Activated CD8-positive, alpha-beta T cell treated with anti-CD3 and anti-CD28 coated beads, Interleukin-2, amount 10 ng/mL, durations not matched to agents 7 days and 5 days (primary cell): ENCODE measurements around the gene PKLR. TPM values are rescaled to one million over a fixed set of nuclear protein-coding genes. Genes with fewer than 3 reads are reported as not detected.

Experiments used
- ATAC-seq: fragments of 150-1000 bp; cut with Tn5 transposase; one replicate; pipeline ENCODE4 v1.10.0; 2021; ENCODE audit warnings: moderate library complexity
- CTCF ChIA-PET: fragments of 350-600 bp; sonication (Branson Sonifier 250); formaldehyde crosslinking; loops from one replicate; lab custom pipeline; 2021; ENCODE audit warnings: antibody characterized with exemption; lab: Charles Lee
- POLR2A ChIA-PET: fragments of 350-600 bp; sonication (Branson Sonifier 250); formaldehyde crosslinking; loops from one replicate; lab custom pipeline; 2021; ENCODE audit warnings: antibody characterized with exemption; lab: Charles Lee
- DNase-seq: peaks from one replicate; pipeline ENCODE4 v3.0.0-alpha.2; 2020
- H3K27ac Mint-ChIP-seq: one replicate; pipeline ENCODE4 v1.8.0; 2021; ENCODE audit warnings: mild to moderate bottlenecking, mixed read lengths
- H3K27me3 Mint-ChIP-seq: one replicate; pipeline ENCODE4 v1.8.0; 2021; ENCODE audit warnings: low read depth, mixed read lengths
- H3K36me3 Mint-ChIP-seq: one replicate; pipeline ENCODE4 v1.8.0; 2021; ENCODE audit warnings: low read depth, mixed read lengths
- H3K4me1 Mint-ChIP-seq: one replicate; pipeline ENCODE4 v1.8.0; 2021; ENCODE audit warnings: low read depth, mixed read lengths
- H3K4me3 Mint-ChIP-seq: one replicate; pipeline ENCODE4 v1.8.0; 2021; ENCODE audit warnings: mild to moderate bottlenecking, mixed read lengths
- H3K9me3 Mint-ChIP-seq: one replicate; pipeline ENCODE4 v1.8.0; 2022; ENCODE audit warnings: mixed read lengths; ENCODE audit not compliant: insufficient read depth
- total RNA-seq, 2 experiments: library from RNA; stranded (reverse); gene quantifications; one replicate each; pipeline ENCODE4 v1.2.3, GENCODE V29; 2021

The PKLR gene
- total RNA-seq, 2 experiments from 2014 or later, result not detected

DNA sequence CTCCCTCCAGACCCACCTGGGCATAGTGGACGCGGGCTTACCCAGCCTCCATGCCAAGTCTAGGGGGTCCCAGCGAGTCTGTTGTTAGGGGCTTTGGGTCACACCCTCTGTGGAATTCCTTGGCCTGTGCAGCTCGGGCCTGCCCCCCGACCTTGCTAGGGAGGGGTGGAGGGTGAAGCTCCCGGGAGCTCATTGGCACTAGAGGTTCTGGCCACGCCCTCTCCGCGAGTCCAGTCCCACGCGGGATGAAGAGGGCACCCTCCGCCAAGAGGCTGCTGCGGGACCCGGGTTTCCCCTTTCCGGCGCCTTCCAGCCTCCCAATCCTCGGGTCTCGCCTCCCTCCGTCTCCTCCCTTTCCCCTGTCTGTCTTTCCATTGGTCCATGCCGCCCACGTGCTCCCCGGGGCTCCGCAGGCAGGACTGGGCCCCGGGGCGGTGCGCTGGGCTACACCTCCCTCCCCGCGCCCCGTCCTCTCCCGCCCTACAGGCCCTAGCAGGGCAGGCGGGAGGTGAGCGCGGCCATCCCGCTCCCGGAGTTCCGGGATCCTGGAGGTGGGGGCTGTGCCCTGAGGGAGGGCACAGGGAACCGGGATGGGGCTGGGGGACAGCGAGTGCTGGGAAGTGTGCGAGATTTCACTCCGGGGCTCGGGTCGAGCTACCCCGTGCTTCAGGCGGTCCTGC lies 22.9 kb upstream of the PKLR start:
- H3K4me3 Mint-ChIP-seq, result peak overlapping the region; percentile 83
- H3K27ac Mint-ChIP-seq, result peak overlapping the region; percentile 77
- H3K27me3 Mint-ChIP-seq, result no peaks in the 10 kb centered on the region
- DNase-seq, result peak; percentile 93
- no peaks in the 10 kb centered on the region for H3K9me3 Mint-ChIP-seq
- POLR2A ChIA-PET, result interaction anchor here (1.0 to 2.8 kb wide), 7 partner anchors 16 to 79 kb away, joined by 3 to 18 read pairs (median 3); partner anchors contain the start of genes CLK2 and FDPS
- H3K36me3 Mint-ChIP-seq, result peaks cover 14% of the 10 kb centered on the region
- CTCF ChIA-PET, result interaction anchor here (0.8 to 7.2 kb wide), 26 partner anchors 9 to 742 kb away, joined by 3 to 190 read pairs (median 4); partner anchors contain the start of genes CLK2, ENTREP3, FDPS and HCN3
- H3K4me1 Mint-ChIP-seq, result peaks cover 46% of the 10 kb centered on the region
- ATAC-seq, result peak; percentile 86

DNA sequence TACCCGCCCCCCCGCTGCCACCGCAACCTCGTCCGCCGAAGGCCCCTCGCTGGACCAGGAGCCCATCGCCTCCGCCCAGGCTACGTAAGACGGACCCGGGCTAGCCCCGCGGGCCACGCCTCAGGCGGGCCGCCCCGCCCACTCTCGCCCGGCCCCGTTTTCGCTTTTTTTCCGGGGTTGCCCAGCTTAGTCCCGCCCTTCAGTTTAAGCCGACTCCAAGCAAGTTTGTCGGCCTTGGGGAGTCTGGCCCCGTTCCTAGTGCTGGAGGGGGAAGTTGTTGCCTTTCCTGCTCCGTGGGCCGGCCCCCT lies 22.4 kb upstream of the PKLR start:
- H3K9me3 Mint-ChIP-seq, result no peaks in the 10 kb centered on the region
- CTCF ChIA-PET, result interaction anchor here (0.6 to 7.2 kb wide), 29 partner anchors 9 to 743 kb away, joined by 3 to 190 read pairs (median 4); partner anchors contain the start of genes CLK2, ENTREP3, FDPS and HCN3
- POLR2A ChIA-PET, result interaction anchor here (1.0 to 2.8 kb wide), 9 partner anchors 15 to 78 kb away, joined by 3 to 18 read pairs (median 3); partner anchors contain the start of genes CLK2 and FDPS
- ATAC-seq (peak; percentile 64), DNase-seq (peak; percentile 89)
- H3K36me3 Mint-ChIP-seq, result peaks cover 19% of the 10 kb centered on the region
- H3K4me3 Mint-ChIP-seq, result peak overlapping the region; percentile 83
- no peaks in the 10 kb centered on the region for H3K27me3 Mint-ChIP-seq
- H3K27ac Mint-ChIP-seq, result peak overlapping the region; percentile 77
- H3K4me1 Mint-ChIP-seq, result peaks cover 50% of the 10 kb centered on the region

GRCh38 chr1:155322953-155323728 lies 21.9 kb upstream of the PKLR start:
- ChIA-PET CTCF (interaction anchor here (0.6 to 7.2 kb wide), 34 partner anchors 9 to 743 kb away, joined by 3 to 190 read pairs (median 4); partner anchors contain the start of genes CLK2, ENTREP3, FDPS and HCN3), POLR2A (interaction anchor here (1.0 to 2.8 kb wide), 11 partner anchors 15 to 78 kb away, joined by 3 to 18 read pairs (median 3); partner anchors contain the start of genes CLK2 and FDPS)
- Mint-ChIP-seq H3K9me3 (no peaks in the 10 kb centered on the region), H3K27ac (peak overlapping the region; percentile 77), H3K36me3 (peaks cover 21% of the 10 kb centered on the region), H3K27me3 (no peaks in the 10 kb centered on the region), H3K4me3 (peak overlapping the region; percentile 83), H3K4me1 (peaks cover 53% of the 10 kb centered on the region)
- peak; percentile 90 for DNase-seq
- peak; percentile 62 for ATAC-seq

- no peak for DNase-seq
- Mint-ChIP-seq H3K36me3 (peaks cover 27% of the 10 kb centered on the region), H3K27me3 (no peaks in the 10 kb centered on the region), H3K27ac (no peak overlapping the region), H3K4me1 (peaks cover 56% of the 10 kb centered on the region), H3K9me3 (no peaks in the 10 kb centered on the region), H3K4me3 (peak overlapping the region; percentile 83)
- ChIA-PET CTCF (interaction anchor here (0.8 to 7.2 kb wide), 16 partner anchors 9 to 155 kb away, joined by 3 to 190 read pairs (median 6); partner anchors contain the start of genes CLK2, ENTREP3, FDPS and HCN3), POLR2A (interaction anchor here (0.8 to 2.8 kb wide), 7 partner anchors 11 to 128 kb away, joined by 3 to 18 read pairs (median 7); partner anchors contain the start of genes CLK2 and FDPS)
- no peak for ATAC-seq
Observed at GRCh38 chr1:155322571-155322952, 21.3 kb upstream of the PKLR start.

DNA sequence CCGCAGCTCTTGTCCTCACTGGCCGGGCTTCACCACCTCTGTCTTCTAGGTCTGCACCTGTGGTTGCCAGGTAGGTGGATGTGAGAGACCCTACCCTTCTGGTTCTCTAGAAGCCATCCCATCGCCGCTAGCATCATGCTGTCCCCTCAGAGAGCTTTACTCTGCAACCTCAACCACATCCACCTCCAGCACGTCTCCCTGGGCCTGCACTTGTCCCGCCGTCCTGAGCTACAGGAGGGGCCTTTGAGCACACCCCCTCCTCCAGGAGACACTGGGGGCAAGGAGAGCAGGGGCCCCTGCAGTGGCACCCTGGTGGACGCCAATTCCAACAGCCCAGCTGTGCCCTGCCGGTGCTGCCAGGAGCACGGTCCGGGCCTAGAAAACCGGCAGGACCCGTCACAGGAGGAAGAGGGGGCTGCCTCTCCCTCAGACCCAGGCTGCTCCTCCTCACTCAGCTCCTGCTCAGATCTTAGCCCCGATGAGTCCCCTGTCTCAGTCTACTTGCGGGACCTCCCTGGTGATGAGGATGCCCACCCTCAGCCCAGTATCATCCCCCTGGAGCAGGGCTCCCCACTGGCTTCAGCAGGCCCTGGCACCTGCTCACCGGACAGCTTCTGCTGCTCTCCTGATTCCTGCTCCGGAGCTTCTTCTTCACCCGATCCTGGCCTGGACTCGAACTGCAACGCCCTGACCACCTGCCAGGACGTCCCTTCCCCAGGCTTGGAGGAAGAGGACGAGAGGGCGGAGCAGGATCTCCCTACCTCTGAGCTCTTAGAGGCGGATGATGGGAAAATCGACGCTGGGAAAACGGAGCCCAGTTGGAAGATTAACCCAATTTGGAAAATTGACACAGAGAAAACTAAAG lies 20.6 kb upstream of the PKLR start:
- H3K9me3 Mint-ChIP-seq, result no peaks in the 10 kb centered on the region
- H3K4me3 Mint-ChIP-seq, result peak overlapping the region; percentile 83
- ChIA-PET CTCF (interaction anchor here (0.8 to 7.2 kb wide), 17 partner anchors 10 to 154 kb away, joined by 3 to 190 read pairs (median 5); partner anchors contain the start of genes CLK2, ENTREP3, FDPS and HCN3), POLR2A (interaction anchor here (0.8 to 2.8 kb wide), 8 partner anchors 10 to 127 kb away, joined by 3 to 18 read pairs (median 6); partner anchors contain the start of genes CLK2 and FDPS)
- H3K4me1 Mint-ChIP-seq, result peaks cover 56% of the 10 kb centered on the region
- DNase-seq, result peak; percentile 26
- H3K27ac Mint-ChIP-seq, result peak overlapping the region; percentile 1
- H3K36me3 Mint-ChIP-seq, result peaks cover 31% of the 10 kb centered on the region
- no peak for ATAC-seq
- H3K27me3 Mint-ChIP-seq, result no peaks in the 10 kb centered on the region

GRCh38 chr1:155320661-155321617 lies 19.7 kb upstream of the PKLR start, which contains the start of gene RUSC1:
Gene RUSC1 (plus strand): TSS chr1:155320894. CDS start chr1:155321774, 880 bp downstream.
- Mint-ChIP-seq H3K36me3 (peaks cover 37% of the 10 kb centered on the region), H3K4me3 (peak within 1 kb of the TSS; percentile 83), H3K9me3 (no peaks in the 10 kb centered on the region), H3K27me3 (no peaks in the 10 kb centered on the region), H3K27ac (peak within 1 kb of the TSS; percentile 1), H3K4me1 (peaks cover 53% of the 10 kb centered on the region)
- DNase-seq (peak; percentile 77), ATAC-seq (peak; percentile 7)
- ChIA-PET CTCF (interaction anchor here (0.8 to 7.2 kb wide), 8 partner anchors 9 to 148 kb away, joined by 3 to 190 read pairs (median 11); partner anchors contain the start of genes CLK2, FDPS, HCN3 and KRTCAP2), POLR2A (interaction anchor here (0.6 to 2.1 kb wide), 8 partner anchors 9 to 148 kb away, joined by 3 to 9 read pairs (median 4); partner anchors contain the start of genes CLK2, FDPS and KRTCAP2)

DNA sequence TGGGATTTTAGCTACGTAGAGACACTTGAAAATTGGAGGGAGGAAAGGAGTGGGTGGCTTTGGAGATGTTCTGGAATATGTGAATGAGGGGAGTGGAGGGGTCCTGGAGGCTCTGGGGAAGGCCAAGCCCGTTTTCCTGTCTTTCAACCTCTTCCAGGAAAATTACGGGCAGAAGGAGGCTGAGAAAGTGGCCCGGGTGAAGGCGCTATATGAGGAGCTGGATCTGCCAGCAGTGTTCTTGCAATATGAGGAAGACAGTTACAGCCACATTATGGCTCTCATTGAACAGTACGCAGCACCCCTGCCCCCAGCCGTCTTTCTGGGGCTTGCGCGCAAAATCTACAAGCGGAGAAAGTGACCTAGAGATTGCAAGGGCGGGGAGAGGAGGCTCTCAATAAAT lies 19.0 kb upstream of the PKLR start:
- H3K27me3 Mint-ChIP-seq, result no peaks in the 10 kb centered on the region
- H3K4me1 Mint-ChIP-seq, result peaks cover 48% of the 10 kb centered on the region
- H3K27ac Mint-ChIP-seq, result no peak overlapping the region
- DNase-seq (no peak), ATAC-seq (no peak)
- H3K36me3 Mint-ChIP-seq, result peaks cover 37% of the 10 kb centered on the region
- no peaks in the 10 kb centered on the region for H3K9me3 Mint-ChIP-seq
- H3K4me3 Mint-ChIP-seq, result peak overlapping the region; percentile 40
- ChIA-PET CTCF (interaction anchor here (4.0 to 7.2 kb wide), 4 partner anchors 13 to 71 kb away, joined by 18 to 190 read pairs (median 35); partner anchors contain the start of genes CLK2, FDPS and HCN3), POLR2A (interaction anchor here (0.6 to 1.4 kb wide), 4 partner anchors 12 to 147 kb away, joined by 3 read pairs; partner anchors contain the start of genes CLK2, FDPS and KRTCAP2)

- Mint-ChIP-seq H3K4me3 (no peak overlapping the region), H3K27ac (no peak overlapping the region), H3K36me3 (peaks cover 41% of the 10 kb centered on the region), H3K4me1 (peaks cover 45% of the 10 kb centered on the region), H3K27me3 (no peaks in the 10 kb centered on the region), H3K9me3 (no peaks in the 10 kb centered on the region)
- POLR2A ChIA-PET, result interaction anchor here (0.5 kb wide), 1 partner anchor 170 kb away, joined by 3 read pairs; no protein-coding TSS in a partner anchor
- ATAC-seq (no peak), DNase-seq (no peak)
- CTCF ChIA-PET, result interaction anchor here (7.2 kb wide), 1 partner anchor 71 kb away, joined by 190 read pairs; no protein-coding TSS in a partner anchor
Observed at GRCh38 chr1:155319536-155319935, 18.3 kb upstream of the PKLR start.

GRCh38 chr1:155318082-155318481 lies 16.8 kb upstream of the PKLR start:
- peaks cover 50% of the 10 kb centered on the region for H3K4me1 Mint-ChIP-seq
- ChIA-PET CTCF (interaction anchor here (3.7 kb wide), 1 partner anchor 67 kb away, joined by 24 read pairs; no protein-coding TSS in a partner anchor), POLR2A (interaction anchor here (0.7 to 1.2 kb wide), 4 partner anchors 17 to 40 kb away, joined by 3 to 4 read pairs (median 3); partner anchors contain the start of gene PKLR)
- H3K36me3 Mint-ChIP-seq, result peaks cover 52% of the 10 kb centered on the region
- peak overlapping the region; percentile 4 for H3K27ac Mint-ChIP-seq
- DNase-seq (no peak), ATAC-seq (no peak)
- no peaks in the 10 kb centered on the region for H3K27me3 Mint-ChIP-seq
- H3K9me3 Mint-ChIP-seq, result no peaks in the 10 kb centered on the region
- no peak overlapping the region for H3K4me3 Mint-ChIP-seq
